Measurements from ENCODE around the gene ELP1.

DNA sequence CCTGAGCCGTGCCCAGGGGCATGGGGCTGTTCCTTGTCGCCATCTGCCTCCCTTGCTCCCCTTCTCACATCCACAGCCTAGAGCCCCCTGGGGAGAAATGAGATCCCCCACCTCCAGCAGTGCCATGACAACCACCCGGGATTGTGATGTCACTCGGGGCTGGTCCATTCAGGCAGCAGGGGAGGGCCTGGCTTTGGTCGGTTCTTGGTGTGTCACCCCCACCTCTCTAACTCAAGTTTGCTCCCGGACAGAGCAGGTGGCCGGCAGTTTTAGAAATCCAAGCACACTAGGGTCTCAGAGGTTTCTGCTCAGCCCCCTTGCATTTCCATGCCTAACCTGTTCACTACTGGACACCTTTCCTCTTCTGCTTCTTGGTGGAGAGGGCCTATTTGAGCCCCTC lies 78.0 kb downstream of the ELP1 start, which contains the start of gene ACTL7B:
- TF ChIP-seq, protein P1, sequence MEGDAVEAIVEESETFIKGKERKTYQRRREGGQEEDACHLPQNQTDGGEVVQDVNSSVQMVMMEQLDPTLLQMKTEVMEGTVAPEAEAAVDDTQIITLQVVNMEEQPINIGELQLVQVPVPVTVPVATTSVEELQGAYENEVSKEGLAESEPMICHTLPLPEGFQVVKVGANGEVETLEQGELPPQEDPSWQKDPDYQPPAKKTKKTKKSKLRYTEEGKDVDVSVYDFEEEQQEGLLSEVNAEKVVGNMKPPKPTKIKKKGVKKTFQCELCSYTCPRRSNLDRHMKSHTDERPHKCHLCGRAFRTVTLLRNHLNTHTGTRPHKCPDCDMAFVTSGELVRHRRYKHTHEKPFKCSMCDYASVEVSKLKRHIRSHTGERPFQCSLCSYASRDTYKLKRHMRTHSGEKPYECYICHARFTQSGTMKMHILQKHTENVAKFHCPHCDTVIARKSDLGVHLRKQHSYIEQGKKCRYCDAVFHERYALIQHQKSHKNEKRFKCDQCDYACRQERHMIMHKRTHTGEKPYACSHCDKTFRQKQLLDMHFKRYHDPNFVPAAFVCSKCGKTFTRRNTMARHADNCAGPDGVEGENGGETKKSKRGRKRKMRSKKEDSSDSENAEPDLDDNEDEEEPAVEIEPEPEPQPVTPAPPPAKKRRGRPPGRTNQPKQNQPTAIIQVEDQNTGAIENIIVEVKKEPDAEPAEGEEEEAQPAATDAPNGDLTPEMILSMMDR (IDR thresholded peaks at IDR 0.05; ENCODE audit: low read depth, low read length) = no peak
- TF ChIP-seq EZH2phosphoT487 (IDR thresholded peaks at IDR 0.05; ENCODE audit: low read depth) = no peak

All from OCI-LY3 (cell line).